ENCODE data around the gene TRMT61B. TPM values are rescaled to one million over a fixed set of nuclear protein-coding genes. Genes with fewer than 3 reads are reported as not detected.

TRMT61B gene
- total and polyA plus RNA-seq, 10 of the 15 experiments (the other 5 are each of a cell fraction or from before 2014, with no cell fraction given): 12.8 to 23.7 (median 18.1) TPM

DNA sequence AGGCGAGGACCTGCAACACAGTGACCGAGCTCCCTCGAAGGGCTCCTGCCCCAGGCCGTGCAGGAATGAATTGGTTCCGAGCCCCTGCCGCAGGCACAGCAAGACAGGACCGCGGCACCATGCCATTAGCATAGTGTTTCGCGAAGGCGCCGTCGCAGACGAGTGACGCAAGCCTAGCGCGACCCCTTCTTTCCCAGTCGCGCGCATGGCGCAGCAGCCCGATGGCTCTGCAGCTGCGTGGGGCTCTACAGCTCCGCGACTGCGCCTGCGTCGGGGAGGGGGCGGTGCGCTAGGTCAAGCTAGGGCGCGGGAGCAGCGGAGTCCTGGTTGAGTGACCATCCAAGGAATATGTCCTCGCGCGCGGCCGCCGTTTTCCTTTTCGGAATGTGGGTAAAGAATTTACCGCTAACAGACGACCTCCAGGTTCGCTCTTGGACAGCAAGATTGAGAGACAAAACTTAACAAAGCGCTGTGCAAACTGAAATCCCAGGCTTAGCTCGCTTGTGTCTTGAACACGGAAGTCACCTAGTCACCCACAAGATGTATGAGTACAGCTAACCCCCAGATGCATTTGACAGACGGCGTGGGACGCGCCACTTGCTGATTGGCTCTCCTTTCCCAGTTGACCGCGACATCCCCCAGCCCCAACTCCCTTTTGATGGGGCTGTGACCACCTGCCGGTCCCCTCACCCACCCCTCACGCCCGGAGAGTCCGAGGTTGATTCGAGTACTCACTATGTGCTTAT is at the start of gene TRMT61B (continued):
- TF ChIP-seq CREM (IDR thresholded peaks at IDR 0.05; ENCODE audit: low read depth) (peak; percentile 100), TCF3 (IDR thresholded peaks at IDR 0.05; ENCODE audit: borderline replicate concordance, insufficient read depth, low read depth, low read length) (peak; percentile 84), KAT2A (conservative IDR thresholded peaks at IDR 0.05; ENCODE audit: control insufficient read depth, low read depth, low read length) (no peak), TCF12 (IDR thresholded peaks at IDR 0.05; ENCODE audit: low read depth, low read length) (peak; percentile 70), ZBED1 (IDR thresholded peaks at IDR 0.05; ENCODE audit: borderline replicate concordance) (peak; percentile 59; the same call in 1 of the 2 replicates), TARDBP (IDR thresholded peaks at IDR 0.05; ENCODE audit: borderline replicate concordance) (peak; percentile 90), ETV6 (conservative IDR thresholded peaks at IDR 0.05 in 1 of 2, IDR thresholded peaks at IDR 0.05 in 1 of 2; ENCODE audit: borderline replicate concordance in 1 of 2, low read depth in 1 of 2) (0 out of 4 replicates have a peak, but pooled peaks of 1 of the 2 experiments have one; percentile 37)
- TF ChIP-seq, protein P1, sequence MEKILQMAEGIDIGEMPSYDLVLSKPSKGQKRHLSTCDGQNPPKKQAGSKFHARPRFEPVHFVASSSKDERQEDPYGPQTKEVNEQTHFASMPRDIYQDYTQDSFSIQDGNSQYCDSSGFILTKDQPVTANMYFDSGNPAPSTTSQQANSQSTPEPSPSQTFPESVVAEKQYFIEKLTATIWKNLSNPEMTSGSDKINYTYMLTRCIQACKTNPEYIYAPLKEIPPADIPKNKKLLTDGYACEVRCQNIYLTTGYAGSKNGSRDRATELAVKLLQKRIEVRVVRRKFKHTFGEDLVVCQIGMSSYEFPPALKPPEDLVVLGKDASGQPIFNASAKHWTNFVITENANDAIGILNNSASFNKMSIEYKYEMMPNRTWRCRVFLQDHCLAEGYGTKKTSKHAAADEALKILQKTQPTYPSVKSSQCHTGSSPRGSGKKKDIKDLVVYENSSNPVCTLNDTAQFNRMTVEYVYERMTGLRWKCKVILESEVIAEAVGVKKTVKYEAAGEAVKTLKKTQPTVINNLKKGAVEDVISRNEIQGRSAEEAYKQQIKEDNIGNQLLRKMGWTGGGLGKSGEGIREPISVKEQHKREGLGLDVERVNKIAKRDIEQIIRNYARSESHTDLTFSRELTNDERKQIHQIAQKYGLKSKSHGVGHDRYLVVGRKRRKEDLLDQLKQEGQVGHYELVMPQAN (conservative IDR thresholded peaks at IDR 0.05): peak; percentile 82
- TF ChIP-seq, protein P2, sequence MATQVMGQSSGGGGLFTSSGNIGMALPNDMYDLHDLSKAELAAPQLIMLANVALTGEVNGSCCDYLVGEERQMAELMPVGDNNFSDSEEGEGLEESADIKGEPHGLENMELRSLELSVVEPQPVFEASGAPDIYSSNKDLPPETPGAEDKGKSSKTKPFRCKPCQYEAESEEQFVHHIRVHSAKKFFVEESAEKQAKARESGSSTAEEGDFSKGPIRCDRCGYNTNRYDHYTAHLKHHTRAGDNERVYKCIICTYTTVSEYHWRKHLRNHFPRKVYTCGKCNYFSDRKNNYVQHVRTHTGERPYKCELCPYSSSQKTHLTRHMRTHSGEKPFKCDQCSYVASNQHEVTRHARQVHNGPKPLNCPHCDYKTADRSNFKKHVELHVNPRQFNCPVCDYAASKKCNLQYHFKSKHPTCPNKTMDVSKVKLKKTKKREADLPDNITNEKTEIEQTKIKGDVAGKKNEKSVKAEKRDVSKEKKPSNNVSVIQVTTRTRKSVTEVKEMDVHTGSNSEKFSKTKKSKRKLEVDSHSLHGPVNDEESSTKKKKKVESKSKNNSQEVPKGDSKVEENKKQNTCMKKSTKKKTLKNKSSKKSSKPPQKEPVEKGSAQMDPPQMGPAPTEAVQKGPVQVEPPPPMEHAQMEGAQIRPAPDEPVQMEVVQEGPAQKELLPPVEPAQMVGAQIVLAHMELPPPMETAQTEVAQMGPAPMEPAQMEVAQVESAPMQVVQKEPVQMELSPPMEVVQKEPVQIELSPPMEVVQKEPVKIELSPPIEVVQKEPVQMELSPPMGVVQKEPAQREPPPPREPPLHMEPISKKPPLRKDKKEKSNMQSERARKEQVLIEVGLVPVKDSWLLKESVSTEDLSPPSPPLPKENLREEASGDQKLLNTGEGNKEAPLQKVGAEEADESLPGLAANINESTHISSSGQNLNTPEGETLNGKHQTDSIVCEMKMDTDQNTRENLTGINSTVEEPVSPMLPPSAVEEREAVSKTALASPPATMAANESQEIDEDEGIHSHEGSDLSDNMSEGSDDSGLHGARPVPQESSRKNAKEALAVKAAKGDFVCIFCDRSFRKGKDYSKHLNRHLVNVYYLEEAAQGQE (IDR thresholded peaks at IDR 0.05; ENCODE audit: low read depth, low read length): no peak
- TF ChIP-seq, protein P3, sequence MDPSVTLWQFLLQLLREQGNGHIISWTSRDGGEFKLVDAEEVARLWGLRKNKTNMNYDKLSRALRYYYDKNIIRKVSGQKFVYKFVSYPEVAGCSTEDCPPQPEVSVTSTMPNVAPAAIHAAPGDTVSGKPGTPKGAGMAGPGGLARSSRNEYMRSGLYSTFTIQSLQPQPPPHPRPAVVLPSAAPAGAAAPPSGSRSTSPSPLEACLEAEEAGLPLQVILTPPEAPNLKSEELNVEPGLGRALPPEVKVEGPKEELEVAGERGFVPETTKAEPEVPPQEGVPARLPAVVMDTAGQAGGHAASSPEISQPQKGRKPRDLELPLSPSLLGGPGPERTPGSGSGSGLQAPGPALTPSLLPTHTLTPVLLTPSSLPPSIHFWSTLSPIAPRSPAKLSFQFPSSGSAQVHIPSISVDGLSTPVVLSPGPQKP (IDR thresholded peaks at IDR 0.05; ENCODE audit: low read depth, low read length): peak; percentile 58
- TF ChIP-seq, protein P4, sequence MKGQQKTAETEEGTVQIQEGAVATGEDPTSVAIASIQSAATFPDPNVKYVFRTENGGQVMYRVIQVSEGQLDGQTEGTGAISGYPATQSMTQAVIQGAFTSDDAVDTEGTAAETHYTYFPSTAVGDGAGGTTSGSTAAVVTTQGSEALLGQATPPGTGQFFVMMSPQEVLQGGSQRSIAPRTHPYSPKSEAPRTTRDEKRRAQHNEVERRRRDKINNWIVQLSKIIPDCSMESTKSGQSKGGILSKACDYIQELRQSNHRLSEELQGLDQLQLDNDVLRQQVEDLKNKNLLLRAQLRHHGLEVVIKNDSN (IDR thresholded peaks at IDR 0.05; ENCODE audit: borderline replicate concordance, extremely low read length, insufficient read depth, low read depth, low read length): no peak
- TF ChIP-seq, protein P5, sequence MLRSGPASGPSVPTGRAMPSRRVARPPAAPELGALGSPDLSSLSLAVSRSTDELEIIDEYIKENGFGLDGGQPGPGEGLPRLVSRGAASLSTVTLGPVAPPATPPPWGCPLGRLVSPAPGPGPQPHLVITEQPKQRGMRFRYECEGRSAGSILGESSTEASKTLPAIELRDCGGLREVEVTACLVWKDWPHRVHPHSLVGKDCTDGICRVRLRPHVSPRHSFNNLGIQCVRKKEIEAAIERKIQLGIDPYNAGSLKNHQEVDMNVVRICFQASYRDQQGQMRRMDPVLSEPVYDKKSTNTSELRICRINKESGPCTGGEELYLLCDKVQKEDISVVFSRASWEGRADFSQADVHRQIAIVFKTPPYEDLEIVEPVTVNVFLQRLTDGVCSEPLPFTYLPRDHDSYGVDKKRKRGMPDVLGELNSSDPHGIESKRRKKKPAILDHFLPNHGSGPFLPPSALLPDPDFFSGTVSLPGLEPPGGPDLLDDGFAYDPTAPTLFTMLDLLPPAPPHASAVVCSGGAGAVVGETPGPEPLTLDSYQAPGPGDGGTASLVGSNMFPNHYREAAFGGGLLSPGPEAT (IDR thresholded peaks at IDR 0.05; ENCODE audit: low read depth): peak; percentile 99
- TF ChIP-seq, protein P6, sequence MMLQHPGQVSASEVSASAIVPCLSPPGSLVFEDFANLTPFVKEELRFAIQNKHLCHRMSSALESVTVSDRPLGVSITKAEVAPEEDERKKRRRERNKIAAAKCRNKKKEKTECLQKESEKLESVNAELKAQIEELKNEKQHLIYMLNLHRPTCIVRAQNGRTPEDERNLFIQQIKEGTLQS (IDR thresholded peaks at IDR 0.05; ENCODE audit: borderline replicate concordance, extremely low read depth, low read depth, low read length): peak; percentile 99

Data from GM12878 (cell line).